GM23338 (cell line): ENCODE results near the gene GNRH2. TPM values are rescaled to one million over a fixed set of nuclear protein-coding genes. Genes with fewer than 3 reads are reported as not detected.

Source experiments
- ATAC-seq: fragments of 200-7000 bp; cut with Tn5 transposase; 3 replicates; pipeline ENCODE4 v1.9.1; 2020
- DNase-seq: peaks from one replicate; pipeline ENCODE4 v3.0.0-alpha.2; 2015; ENCODE audit warnings: low spot score
- H2AFZ ChIP-seq: fragments of 200-600 bp; sonication (generic); 2 replicates; pipeline ENCODE4 v1.8.0; 2016; ENCODE audit warnings: antibody characterized with exemption, mild to moderate bottlenecking, moderate library complexity
- H3F3A ChIP-seq: fragments of 200-600 bp; sonication (generic); replicated peaks from 2 replicates; pipeline ENCODE4 v1.8.0; 2017; ENCODE audit warnings: antibody characterized with exemption, mixed run types, low read depth
- H3K27ac ChIP-seq: fragments of 200-600 bp; sonication (generic); 2 replicates; pipeline ENCODE4 v1.6.1; 2016; ENCODE audit warnings: low read depth
- H3K27me3 ChIP-seq: fragments of 200-600 bp; sonication (generic); 2 replicates; pipeline ENCODE4 v1.8.0; 2016; ENCODE audit warnings: mild to moderate bottlenecking, mixed run types, moderate library complexity; ENCODE audit not compliant: insufficient read depth
- H3K36me3 ChIP-seq: fragments of 200-600 bp; sonication (generic); 2 replicates; pipeline ENCODE4 v1.8.0; 2016; ENCODE audit warnings: mild to moderate bottlenecking; ENCODE audit not compliant: insufficient read depth
- H3K4me1 ChIP-seq: fragments of 200-600 bp; sonication (generic); 2 replicates; pipeline ENCODE4 v1.8.0; 2016; ENCODE audit warnings: mild to moderate bottlenecking, moderate library complexity; ENCODE audit not compliant: insufficient read depth
- H3K4me2 ChIP-seq: fragments of 200-600 bp; sonication (generic); 2 replicates; pipeline ENCODE4 v1.7.1; 2017; ENCODE audit warnings: mixed run types
- H3K4me3 ChIP-seq: fragments of 200-600 bp; sonication (generic); 2 replicates; pipeline ENCODE4 v1.6.1; 2016; ENCODE audit warnings: mixed run types
- H3K79me2 ChIP-seq: fragments of 200-600 bp; sonication (generic); replicated peaks from 2 replicates; pipeline ENCODE4 v1.8.0; 2017; ENCODE audit warnings: mild to moderate bottlenecking; ENCODE audit not compliant: insufficient read depth
- H3K9me2 ChIP-seq: fragments of 200-600 bp; sonication (generic); 2 replicates; pipeline ENCODE4 v1.8.0; 2017; ENCODE audit not compliant: insufficient read depth
- H4K20me1 ChIP-seq: fragments of 200-600 bp; sonication (generic); replicated peaks from 2 replicates; pipeline ENCODE4 v1.8.0; 2017; ENCODE audit warnings: mild to moderate bottlenecking; ENCODE audit not compliant: insufficient read depth
- H3K27ac Mint-ChIP-seq: 2 replicates; pipeline ENCODE4 v1.8.0; 2020; ENCODE audit warnings: inconsistent platforms, mild to moderate bottlenecking, moderate library complexity, mixed read lengths
- H3K27me3 Mint-ChIP-seq: 3 replicates; pipeline ENCODE4 v1.8.0; 2022; ENCODE audit warnings: low read depth, mild to moderate bottlenecking, moderate library complexity, mixed read lengths, inconsistent platforms; ENCODE audit not compliant: insufficient read depth, poor library complexity
- H3K36me3 Mint-ChIP-seq: 3 replicates; pipeline ENCODE4 v1.8.0; 2021; ENCODE audit warnings: low read depth, mild to moderate bottlenecking, inconsistent platforms, moderate library complexity, mixed read lengths
- H3K4me1 Mint-ChIP-seq: 3 replicates; pipeline ENCODE4 v1.8.0; 2020; ENCODE audit warnings: mild to moderate bottlenecking, inconsistent platforms, mixed read lengths
- H3K4me3 Mint-ChIP-seq: 3 replicates; pipeline ENCODE4 v1.8.0; 2021; ENCODE audit warnings: moderate library complexity, mild to moderate bottlenecking, inconsistent platforms, mixed read lengths
- H3K9me3 Mint-ChIP-seq: 3 replicates; pipeline ENCODE4 v1.8.0; 2020; ENCODE audit warnings: moderate library complexity, mild to moderate bottlenecking, inconsistent platforms, mixed read lengths
- CREB1 ChIP-seq: fragments of 250-450 bp; sonication (Bioruptor Pico); IDR thresholded peaks from 2 replicates; pipeline ENCODE4 v1.5.0; 2020; ENCODE audit warnings: low read depth, mild to moderate bottlenecking, moderate library complexity
- CTCF ChIP-seq, 2 experiments: fragments of 200-600 bp in 1 of 2; sonication (generic) in 1 of 2; conservative IDR thresholded peaks; 2 replicates each; pipeline versions ENCODE4 v1.5.1 to v1.6.1; 2016 to 2017; ENCODE audit warnings: antibody characterized with exemption in 2 of 2, low read depth in 2 of 2, mild to moderate bottlenecking in 2 of 2, moderate library complexity in 1 of 2
- ETS1 ChIP-seq: IDR thresholded peaks from 2 replicates; pipeline ENCODE4 v1.6.1; 2016; ENCODE audit warnings: antibody characterized with exemption
- EZH2 ChIP-seq: fragments of 200-600 bp; sonication (generic); IDR thresholded peaks from one replicate; pipeline ENCODE4 v1.8.0; 2017; ENCODE audit warnings: antibody characterized with exemption, mild to moderate bottlenecking, low read depth; ENCODE audit not compliant: unreplicated experiment
- EZH2phosphoT487 ChIP-seq: fragments of 200-600 bp; sonication (generic); IDR thresholded peaks from one replicate; pipeline ENCODE4 v1.8.1; 2018; ENCODE audit warnings: antibody characterized with exemption; ENCODE audit not compliant: unreplicated experiment
- JUNB ChIP-seq: IDR thresholded peaks from one replicate; pipeline ENCODE4 v1.6.1; 2016; ENCODE audit warnings: antibody characterized with exemption; ENCODE audit not compliant: unreplicated experiment
- NANOG ChIP-seq: IDR thresholded peaks from 2 replicates; pipeline ENCODE4 v1.6.1; 2016; ENCODE audit warnings: antibody characterized with exemption, borderline replicate concordance
- POLR2AphosphoS5 ChIP-seq: IDR thresholded peaks from 2 replicates; pipeline ENCODE4 v1.6.1; 2016; ENCODE audit warnings: antibody characterized with exemption, low read depth
- STAT1 ChIP-seq: IDR thresholded peaks from one replicate; pipeline ENCODE4 v1.6.1; 2016; ENCODE audit warnings: antibody characterized with exemption; ENCODE audit not compliant: unreplicated experiment
- ZNF114 ChIP-seq: fragments of 250-450 bp; sonication (Bioruptor Pico); IDR thresholded peaks from 2 replicates; pipeline ENCODE4 v1.5.0; 2020; ENCODE audit warnings: mild to moderate bottlenecking, moderate library complexity
- ZNF331 ChIP-seq: fragments of 250-450 bp; sonication (Bioruptor Pico); IDR thresholded peaks from 2 replicates; pipeline ENCODE4 v1.5.0; 2020; ENCODE audit warnings: low read depth, mild to moderate bottlenecking, moderate library complexity
- polyA plus RNA-seq: library from polyadenylated mRNA; unstranded; fragments of >200 nt; fragmentation: Nextera tagmentation; extraction: Ambion mirVana; gene quantifications from 2 replicates; pipeline ENCODE4 v1.2.1, GENCODE V29; 2016
- total RNA-seq: library from RNA; depleted of rRNA; stranded (reverse); fragments of >200 nt; shearing (Covaris generic); gene quantifications from 2 replicates; pipeline ENCODE4 v1.2.3, GENCODE V29; 2014
- TF ChIP-seq, protein P1 (sequence below): fragments of 250-450 bp; sonication (Bioruptor Pico); IDR thresholded peaks from 2 replicates; pipeline ENCODE4 v1.5.0; 2020; ENCODE audit warnings: mild to moderate bottlenecking, moderate library complexity
- TF ChIP-seq, protein P2 (sequence below): IDR thresholded peaks from one replicate; pipeline ENCODE4 v1.6.1; 2018; ENCODE audit warnings: antibody characterized with exemption; ENCODE audit not compliant: unreplicated experiment

GNRH2 gene
- total and polyA plus RNA-seq, 2 experiments from 2014 or later = not detected

- Mint-ChIP-seq H3K9me3 (no peaks in the 10 kb centered on the region; the same call in 2 of the 3 replicates), H3K36me3 (peaks cover 38% of the 10 kb centered on the region), H3K27me3 (peaks cover 14% of the 10 kb centered on the region), H3K4me3 (peak overlapping the region; percentile 44), H3K27ac (peak overlapping the region; percentile 90), H3K4me1 (peaks cover 23% of the 10 kb centered on the region)
- Histone ChIP-seq H3K27me3 (no peaks in the 10 kb centered on the region), H3F3A (no peaks in the 10 kb centered on the region), H3K79me2 (peaks cover 5% of the 10 kb centered on the region), H3K9me2 (peaks cover 4% of the 10 kb centered on the region; the same call in 1 of the 2 replicates), H3K4me3 (peak overlapping the region; percentile 35; the same call in 1 of the 2 replicates), H2AFZ (no peak overlapping the region), H3K4me1 (peaks cover 24% of the 10 kb centered on the region), H3K36me3 (no peaks in the 10 kb centered on the region), H3K27ac (peak overlapping the region; percentile 11), H4K20me1 (no peaks in the 10 kb centered on the region), H3K4me2 (peak overlapping the region; percentile 44)
- DNase-seq (peak; percentile 33), ATAC-seq (no peak)
- TF ChIP-seq ETS1 (no peak), EZH2 (no peak), POLR2AphosphoS5 (no peak), EZH2phosphoT487 (no peak), ZNF331 (CRISPR knock-in tag) (no peak), CREB1 (CRISPR knock-in tag) (no peak), NANOG (no peak), STAT1 (no peak), CTCF (conservative IDR thresholded peaks at IDR 0.05; ENCODE audit: low read depth in 2 of 2) (no peak), JUNB (no peak), ZNF114 (CRISPR knock-in tag) (no peak)
- TF ChIP-seq, protein P1, sequence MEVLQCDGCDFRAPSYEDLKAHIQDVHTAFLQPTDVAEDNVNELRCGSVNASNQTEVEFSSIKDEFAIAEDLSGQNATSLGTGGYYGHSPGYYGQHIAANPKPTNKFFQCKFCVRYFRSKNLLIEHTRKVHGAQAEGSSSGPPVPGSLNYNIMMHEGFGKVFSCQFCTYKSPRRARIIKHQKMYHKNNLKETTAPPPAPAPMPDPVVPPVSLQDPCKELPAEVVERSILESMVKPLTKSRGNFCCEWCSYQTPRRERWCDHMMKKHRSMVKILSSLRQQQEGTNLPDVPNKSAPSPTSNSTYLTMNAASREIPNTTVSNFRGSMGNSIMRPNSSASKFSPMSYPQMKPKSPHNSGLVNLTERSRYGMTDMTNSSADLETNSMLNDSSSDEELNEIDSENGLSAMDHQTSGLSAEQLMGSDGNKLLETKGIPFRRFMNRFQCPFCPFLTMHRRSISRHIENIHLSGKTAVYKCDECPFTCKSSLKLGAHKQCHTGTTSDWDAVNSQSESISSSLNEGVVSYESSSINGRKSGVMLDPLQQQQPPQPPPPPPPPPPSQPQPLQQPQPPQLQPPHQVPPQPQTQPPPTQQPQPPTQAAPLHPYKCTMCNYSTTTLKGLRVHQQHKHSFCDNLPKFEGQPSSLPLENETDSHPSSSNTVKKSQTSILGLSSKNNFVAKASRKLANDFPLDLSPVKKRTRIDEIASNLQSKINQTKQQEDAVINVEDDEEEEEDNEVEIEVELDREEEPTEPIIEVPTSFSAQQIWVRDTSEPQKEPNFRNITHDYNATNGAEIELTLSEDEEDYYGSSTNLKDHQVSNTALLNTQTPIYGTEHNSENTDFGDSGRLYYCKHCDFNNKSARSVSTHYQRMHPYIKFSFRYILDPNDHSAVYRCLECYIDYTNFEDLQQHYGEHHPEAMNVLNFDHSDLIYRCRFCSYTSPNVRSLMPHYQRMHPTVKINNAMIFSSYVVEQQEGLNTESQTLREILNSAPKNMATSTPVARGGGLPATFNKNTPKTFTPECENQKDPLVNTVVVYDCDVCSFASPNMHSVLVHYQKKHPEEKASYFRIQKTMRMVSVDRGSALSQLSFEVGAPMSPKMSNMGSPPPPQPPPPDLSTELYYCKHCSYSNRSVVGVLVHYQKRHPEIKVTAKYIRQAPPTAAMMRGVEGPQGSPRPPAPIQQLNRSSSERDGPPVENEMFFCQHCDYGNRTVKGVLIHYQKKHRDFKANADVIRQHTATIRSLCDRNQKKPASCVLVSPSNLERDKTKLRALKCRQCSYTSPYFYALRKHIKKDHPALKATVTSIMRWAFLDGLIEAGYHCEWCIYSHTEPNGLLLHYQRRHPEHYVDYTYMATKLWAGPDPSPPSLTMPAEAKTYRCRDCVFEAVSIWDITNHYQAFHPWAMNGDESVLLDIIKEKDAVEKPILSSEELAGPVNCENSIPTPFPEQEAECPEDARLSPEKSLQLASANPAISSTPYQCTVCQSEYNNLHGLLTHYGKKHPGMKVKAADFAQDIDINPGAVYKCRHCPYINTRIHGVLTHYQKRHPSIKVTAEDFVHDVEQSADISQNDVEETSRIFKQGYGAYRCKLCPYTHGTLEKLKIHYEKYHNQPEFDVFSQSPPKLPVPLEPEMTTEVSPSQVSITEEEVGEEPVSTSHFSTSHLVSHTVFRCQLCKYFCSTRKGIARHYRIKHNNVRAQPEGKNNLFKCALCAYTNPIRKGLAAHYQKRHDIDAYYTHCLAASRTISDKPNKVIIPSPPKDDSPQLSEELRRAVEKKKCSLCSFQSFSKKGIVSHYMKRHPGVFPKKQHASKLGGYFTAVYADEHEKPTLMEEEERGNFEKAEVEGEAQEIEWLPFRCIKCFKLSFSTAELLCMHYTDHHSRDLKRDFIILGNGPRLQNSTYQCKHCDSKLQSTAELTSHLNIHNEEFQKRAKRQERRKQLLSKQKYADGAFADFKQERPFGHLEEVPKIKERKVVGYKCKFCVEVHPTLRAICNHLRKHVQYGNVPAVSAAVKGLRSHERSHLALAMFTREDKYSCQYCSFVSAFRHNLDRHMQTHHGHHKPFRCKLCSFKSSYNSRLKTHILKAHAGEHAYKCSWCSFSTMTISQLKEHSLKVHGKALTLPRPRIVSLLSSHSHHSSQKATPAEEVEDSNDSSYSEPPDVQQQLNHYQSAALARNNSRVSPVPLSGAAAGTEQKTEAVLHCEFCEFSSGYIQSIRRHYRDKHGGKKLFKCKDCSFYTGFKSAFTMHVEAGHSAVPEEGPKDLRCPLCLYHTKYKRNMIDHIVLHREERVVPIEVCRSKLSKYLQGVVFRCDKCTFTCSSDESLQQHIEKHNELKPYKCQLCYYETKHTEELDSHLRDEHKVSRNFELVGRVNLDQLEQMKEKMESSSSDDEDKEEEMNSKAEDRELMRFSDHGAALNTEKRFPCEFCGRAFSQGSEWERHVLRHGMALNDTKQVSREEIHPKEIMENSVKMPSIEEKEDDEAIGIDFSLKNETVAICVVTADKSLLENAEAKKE (CRISPR knock-in tag) = no peak
- TF ChIP-seq, protein P2, sequence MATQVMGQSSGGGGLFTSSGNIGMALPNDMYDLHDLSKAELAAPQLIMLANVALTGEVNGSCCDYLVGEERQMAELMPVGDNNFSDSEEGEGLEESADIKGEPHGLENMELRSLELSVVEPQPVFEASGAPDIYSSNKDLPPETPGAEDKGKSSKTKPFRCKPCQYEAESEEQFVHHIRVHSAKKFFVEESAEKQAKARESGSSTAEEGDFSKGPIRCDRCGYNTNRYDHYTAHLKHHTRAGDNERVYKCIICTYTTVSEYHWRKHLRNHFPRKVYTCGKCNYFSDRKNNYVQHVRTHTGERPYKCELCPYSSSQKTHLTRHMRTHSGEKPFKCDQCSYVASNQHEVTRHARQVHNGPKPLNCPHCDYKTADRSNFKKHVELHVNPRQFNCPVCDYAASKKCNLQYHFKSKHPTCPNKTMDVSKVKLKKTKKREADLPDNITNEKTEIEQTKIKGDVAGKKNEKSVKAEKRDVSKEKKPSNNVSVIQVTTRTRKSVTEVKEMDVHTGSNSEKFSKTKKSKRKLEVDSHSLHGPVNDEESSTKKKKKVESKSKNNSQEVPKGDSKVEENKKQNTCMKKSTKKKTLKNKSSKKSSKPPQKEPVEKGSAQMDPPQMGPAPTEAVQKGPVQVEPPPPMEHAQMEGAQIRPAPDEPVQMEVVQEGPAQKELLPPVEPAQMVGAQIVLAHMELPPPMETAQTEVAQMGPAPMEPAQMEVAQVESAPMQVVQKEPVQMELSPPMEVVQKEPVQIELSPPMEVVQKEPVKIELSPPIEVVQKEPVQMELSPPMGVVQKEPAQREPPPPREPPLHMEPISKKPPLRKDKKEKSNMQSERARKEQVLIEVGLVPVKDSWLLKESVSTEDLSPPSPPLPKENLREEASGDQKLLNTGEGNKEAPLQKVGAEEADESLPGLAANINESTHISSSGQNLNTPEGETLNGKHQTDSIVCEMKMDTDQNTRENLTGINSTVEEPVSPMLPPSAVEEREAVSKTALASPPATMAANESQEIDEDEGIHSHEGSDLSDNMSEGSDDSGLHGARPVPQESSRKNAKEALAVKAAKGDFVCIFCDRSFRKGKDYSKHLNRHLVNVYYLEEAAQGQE = no peak
Observed at GRCh38 chr20:3041854-3042409, 1.5 kb upstream of the GNRH2 start.
